T-cell (primary cell): ENCODE data around the gene NABP2. TPM values are rescaled to one million over a fixed set of nuclear protein-coding genes. Genes with fewer than 3 reads are reported as not detected.

ENCODE experiments used
- ATAC-seq, 4 experiments: fragments of 200-7000 bp in 3 of 4; fragments of 150-1000 bp in 1 of 4; cut with Tn5 transposase; replicated peaks in 1 of 4; 1 replicate in 3 of 4; 2 replicates in 1 of 4; pipeline ENCODE4 v1.10.0; 2021; ENCODE audit warnings: moderate library complexity in 3 of 4, mild to moderate bottlenecking in 2 of 4, moderate number of reproducible peaks in 1 of 4
- CTCF ChIA-PET, 2 donors: fragments of 300-600 bp; sonication (Branson Sonifier 250); formaldehyde crosslinking; loops; one replicate each; lab custom pipeline; 2022; ENCODE audit warnings: antibody characterized with exemption in 2 of 2; lab: Charles Lee
- POLR2A ChIA-PET, 2 donors: fragments of 300-600 bp; sonication (Branson Sonifier 250); formaldehyde crosslinking; loops; one replicate each; lab custom pipeline; 2022; ENCODE audit warnings: antibody characterized with exemption in 2 of 2; lab: Charles Lee
- DNase-seq, 35 experiments: peaks; one replicate each; pipeline versions ENCODE4 v3.0.0 to v3.0.0-alpha.2; 2013 to 2023
- H3K27ac ChIP-seq: one replicate; pipeline ENCODE4 v1.5.1; 2013; ENCODE audit warnings: low read length
- H3K27me3 ChIP-seq, 2 experiments: replicated peaks in 1 of 2; 1 replicate in 1 of 2; 2 replicates in 1 of 2; pipeline versions ENCODE4 v1.6.1 to v1.7.0; 2013; ENCODE audit warnings: low read length in 1 of 2, mixed read lengths in 1 of 2; ENCODE audit not compliant: control insufficient read depth in 2 of 2, insufficient read depth in 2 of 2; ENCODE audit errors: extremely low read depth in 1 of 2
- H3K36me3 ChIP-seq, 2 donors: 1 replicate in 1 of 2; 2 replicates in 1 of 2; pipeline versions ENCODE4 v1.6.1 to v1.7.0; 2013; ENCODE audit warnings: low read length in 1 of 2; ENCODE audit not compliant: control insufficient read depth in 2 of 2, insufficient read depth in 1 of 2; ENCODE audit errors: extremely low read depth in 1 of 2
- H3K4me1 ChIP-seq, 2 experiments: 1 replicate in 1 of 2; 2 replicates in 1 of 2; pipeline versions ENCODE4 v1.6.1 to v1.7.0; 2013; ENCODE audit warnings: low read length in 2 of 2, mixed read lengths in 1 of 2; ENCODE audit not compliant: insufficient read depth in 2 of 2, control insufficient read depth in 1 of 2; ENCODE audit errors: extremely low read depth in 1 of 2
- H3K4me3 ChIP-seq, 2 donors: 1 replicate in 1 of 2; 2 replicates in 1 of 2; pipeline versions ENCODE4 v1.5.1 to v1.7.0; 2013; ENCODE audit warnings: mild to moderate bottlenecking in 2 of 2, low read length in 1 of 2, moderate library complexity in 1 of 2; ENCODE audit not compliant: control insufficient read depth in 1 of 2; ENCODE audit errors: extremely low read depth in 1 of 2
- H3K9me3 ChIP-seq: 2 replicates; pipeline ENCODE4 v1.7.0; 2013
- H3K27ac Mint-ChIP-seq, 2 donors: one replicate each; pipeline ENCODE4 v1.8.0; 2020 to 2021; ENCODE audit warnings: mild to moderate bottlenecking in 2 of 2, mixed read lengths in 2 of 2
- H3K27me3 Mint-ChIP-seq, 2 donors: one replicate each; pipeline ENCODE4 v1.8.0; 2021 to 2022; ENCODE audit warnings: mixed read lengths in 2 of 2
- H3K36me3 Mint-ChIP-seq: one replicate; pipeline ENCODE4 v1.8.0; 2021; ENCODE audit warnings: mixed read lengths
- H3K4me1 Mint-ChIP-seq, 3 donors: one replicate each; pipeline ENCODE4 v1.8.0; 2020 to 2022; ENCODE audit warnings: mixed read lengths in 3 of 3, mild to moderate bottlenecking in 1 of 3
- H3K4me3 Mint-ChIP-seq, 3 donors: one replicate each; pipeline ENCODE4 v1.8.0; 2020 to 2022; ENCODE audit warnings: mild to moderate bottlenecking in 3 of 3, mixed read lengths in 3 of 3, moderate library complexity in 3 of 3
- H3K9me3 Mint-ChIP-seq, 3 donors: one replicate each; pipeline ENCODE4 v1.8.0; 2020 to 2022; ENCODE audit warnings: mixed read lengths in 3 of 3
- whole genome bisulfite sequencing: methylation state at CpG from one replicate; pipeline ENCODE4 v1.1.5; 2013; ENCODE audit warnings: missing lambda C conversion rate; ENCODE audit not compliant: insufficient coverage; 5-methylcytosine and 5-hydroxymethylcytosine counted together
- total RNA-seq, 35 experiments: library from RNA in 6 of 35; stranded (reverse) in 6 of 35; fragments of 120-200 nt in 1 of 35; gene quantifications; one replicate each; pipeline versions ENCODE4 v1.2.1 to v1.2.4 and lab custom pipeline; 2013 to 2026

The NABP2 gene
- total RNA-seq, 5 donors from 2014 or later (not counting 1 experiment from before 2014, with no cell fraction given): 11.8 to 19.1 (median 14.0) TPM

DNA sequence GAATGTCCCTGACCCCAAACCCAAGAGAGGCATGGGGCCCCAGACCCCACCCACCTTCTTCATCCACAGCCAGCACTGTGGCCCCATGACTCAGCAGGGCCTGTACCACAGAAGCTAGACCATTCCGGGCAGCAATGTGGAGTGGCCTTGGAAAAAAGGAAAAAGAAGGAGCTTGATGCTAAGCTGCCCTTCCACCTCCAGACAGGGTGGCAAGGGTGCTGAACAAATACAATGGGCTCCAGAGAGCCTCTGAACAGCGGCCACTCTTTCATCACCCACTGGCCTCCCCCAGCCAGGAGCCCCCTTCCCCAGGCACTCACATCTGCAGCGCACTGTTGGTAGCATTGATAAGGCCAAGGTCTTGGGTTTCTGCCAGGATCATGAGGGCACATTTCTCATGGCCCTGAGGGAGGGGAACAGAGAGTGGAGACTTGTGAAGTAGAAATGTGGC, 19.6 kb downstream of the NABP2 start:
- Histone ChIP-seq H3K27me3 (no peaks in the 10 kb centered on the region), H3K4me3 (no peak overlapping the region), H3K36me3 (peaks cover 42 to 86% of the 10 kb centered on the region in 2 donors), H3K9me3 (no peaks in the 10 kb centered on the region), H3K4me1 (peaks cover 0 to 2% of the 10 kb centered on the region in 2 experiments), H3K27ac (no peak overlapping the region)
- no peak for DNase-seq
- CTCF ChIA-PET: no interaction called here
- H3K36me3 Mint-ChIP-seq: peaks cover 40% of the 10 kb centered on the region
- H3K4me1 Mint-ChIP-seq: no peaks in the 10 kb centered on the region
- no peak overlapping the region for H3K4me3 Mint-ChIP-seq
- no peaks in the 10 kb centered on the region for H3K9me3 Mint-ChIP-seq
- H3K27ac Mint-ChIP-seq: no peak overlapping the region
- WGBS: no CpG with 5 or more reads among the region's 3 CpGs
- POLR2A ChIA-PET: interaction anchor here in 1 of 2 donors (0.6 kb wide), 1 partner anchor 473 kb away, joined by 5 read pairs; no protein-coding TSS in a partner anchor
- ATAC-seq: no peak
- no peaks in the 10 kb centered on the region for H3K27me3 Mint-ChIP-seq

DNA sequence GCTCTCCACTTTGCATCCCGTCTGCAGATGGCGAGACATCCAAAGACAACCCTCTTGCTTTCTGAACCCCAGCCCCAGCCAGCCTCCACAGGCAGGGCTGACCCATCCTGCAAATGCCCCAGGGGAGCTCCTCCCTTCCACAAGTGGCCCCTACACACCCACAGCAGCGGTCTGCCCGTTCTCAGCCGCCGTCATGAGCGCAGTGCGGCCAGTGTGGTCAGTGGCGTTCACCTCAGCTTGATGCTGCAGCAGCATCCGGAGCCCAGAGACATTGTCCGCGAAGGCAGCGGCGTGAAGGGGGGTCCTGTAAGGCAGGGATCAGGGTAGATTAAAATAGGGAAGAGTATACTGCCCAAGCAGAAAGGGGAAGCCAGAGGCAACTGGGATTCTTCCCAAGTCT, 20.4 kb downstream of the NABP2 start:
- peaks cover 44% of the 10 kb centered on the region for H3K36me3 Mint-ChIP-seq
- peaks cover 44 to 93% of the 10 kb centered on the region in 2 donors for H3K36me3 ChIP-seq

DNA sequence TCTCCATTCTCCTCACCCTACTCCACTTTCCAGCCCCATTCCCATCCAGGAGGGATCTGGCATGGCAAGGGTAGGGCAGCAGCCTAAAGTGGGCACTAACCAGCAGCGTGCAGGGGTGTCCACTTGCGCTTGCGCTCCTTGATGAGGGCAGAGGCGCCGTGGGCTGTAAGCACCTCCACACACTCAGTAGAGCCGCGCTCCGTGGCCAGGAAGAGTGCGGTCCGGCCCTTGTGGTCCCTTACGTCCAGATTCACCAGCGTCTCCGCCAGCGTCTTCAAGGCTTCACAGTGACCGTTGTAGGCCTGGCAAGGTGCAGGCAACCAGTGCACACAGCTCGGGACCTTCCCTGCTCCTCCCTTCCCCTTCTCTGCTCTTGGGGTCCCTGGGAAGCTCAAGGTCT, 23.8 kb downstream of the NABP2 start:
- H3K27me3 Mint-ChIP-seq: no peaks in the 10 kb centered on the region
- WGBS: 98% methylated on average over 10 of the region's 16 CpGs

More for the DNA sequence above, 20.4 kb downstream of the NABP2 start:
- ChIA-PET CTCF (no interaction called here), POLR2A (no interaction called here)
- no peaks in the 10 kb centered on the region for H3K4me1 Mint-ChIP-seq
- no peaks in the 10 kb centered on the region for H3K9me3 ChIP-seq
- no peak overlapping the region for H3K27ac ChIP-seq
- no peak for DNase-seq
- no peaks in the 10 kb centered on the region for H3K27me3 ChIP-seq
- WGBS: 97% methylated on average over 11 of the region's 14 CpGs
- H3K4me1 ChIP-seq: peaks cover 0 to 2% of the 10 kb centered on the region in 2 experiments
- H3K9me3 Mint-ChIP-seq: no peaks in the 10 kb centered on the region
- no peak overlapping the region for H3K27ac Mint-ChIP-seq
- no peaks in the 10 kb centered on the region for H3K27me3 Mint-ChIP-seq
- ATAC-seq: no peak
- no peak overlapping the region for H3K4me3 ChIP-seq
- H3K4me3 Mint-ChIP-seq: no peak overlapping the region

DNA sequence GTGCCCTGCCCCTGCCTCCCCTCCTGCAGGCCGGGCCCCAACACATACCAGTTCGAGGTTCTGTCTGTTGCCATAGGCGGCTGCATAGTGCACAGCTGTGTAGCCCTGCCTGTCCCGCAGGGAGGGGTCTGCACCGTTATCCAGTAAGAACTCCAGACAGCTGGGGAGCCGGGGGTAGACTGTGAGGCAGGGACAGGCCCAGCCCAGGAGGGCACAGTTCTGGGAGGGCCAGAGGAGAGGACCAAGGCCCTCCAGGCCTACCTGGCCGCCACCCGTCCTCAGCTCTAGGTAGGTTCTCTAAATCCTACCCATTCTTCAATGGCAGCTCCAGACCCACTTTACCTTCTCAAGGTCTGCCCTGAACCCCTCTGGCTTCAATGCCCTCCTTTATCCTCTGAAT, 24.6 kb downstream of the NABP2 start:
- peaks cover 30 to 89% of the 10 kb centered on the region in 2 donors for H3K36me3 ChIP-seq
- no peaks in the 10 kb centered on the region for H3K4me1 Mint-ChIP-seq
- no peak overlapping the region for H3K4me3 Mint-ChIP-seq
- H3K4me1 ChIP-seq: peaks cover 0 to 2% of the 10 kb centered on the region in 2 experiments
- no peaks in the 10 kb centered on the region for H3K27me3 ChIP-seq
- H3K36me3 Mint-ChIP-seq: peaks cover 47% of the 10 kb centered on the region
- ATAC-seq (no peak), DNase-seq (no peak)
- no peaks in the 10 kb centered on the region for H3K27me3 Mint-ChIP-seq
- no peak overlapping the region for H3K4me3 ChIP-seq
- H3K27ac ChIP-seq: no peak overlapping the region
- ChIA-PET CTCF (interaction anchor here (0.5 to 1.1 kb wide), 2 partner anchors 9 to 422 kb away, joined by 3 to 4 read pairs; no protein-coding TSS in a partner anchor), POLR2A (no interaction called here)
- H3K27ac Mint-ChIP-seq: no peak overlapping the region
- H3K9me3 Mint-ChIP-seq: no peaks in the 10 kb centered on the region
- 95% methylated on average over 7 of the region's 8 CpGs for WGBS
- no peaks in the 10 kb centered on the region for H3K9me3 ChIP-seq

More for the DNA sequence above, 23.8 kb downstream of the NABP2 start:
- no peak for ATAC-seq
- Histone ChIP-seq H3K27me3 (no peaks in the 10 kb centered on the region), H3K4me1 (peaks cover 0 to 2% of the 10 kb centered on the region in 2 experiments), H3K4me3 (no peak overlapping the region), H3K9me3 (no peaks in the 10 kb centered on the region), H3K36me3 (peaks cover 27 to 89% of the 10 kb centered on the region in 2 donors), H3K27ac (no peak overlapping the region)
- no peak for DNase-seq
- POLR2A ChIA-PET: interaction anchor here in 1 of 2 donors (0.7 kb wide), 1 partner anchor 31 kb away, joined by 4 read pairs; no protein-coding TSS in a partner anchor
- CTCF ChIA-PET: no interaction called here
- no peaks in the 10 kb centered on the region for H3K9me3 Mint-ChIP-seq
- H3K4me3 Mint-ChIP-seq: no peak overlapping the region
- peaks cover 44% of the 10 kb centered on the region for H3K36me3 Mint-ChIP-seq
- H3K27ac Mint-ChIP-seq: no peak overlapping the region
- H3K4me1 Mint-ChIP-seq: no peaks in the 10 kb centered on the region

DNA sequence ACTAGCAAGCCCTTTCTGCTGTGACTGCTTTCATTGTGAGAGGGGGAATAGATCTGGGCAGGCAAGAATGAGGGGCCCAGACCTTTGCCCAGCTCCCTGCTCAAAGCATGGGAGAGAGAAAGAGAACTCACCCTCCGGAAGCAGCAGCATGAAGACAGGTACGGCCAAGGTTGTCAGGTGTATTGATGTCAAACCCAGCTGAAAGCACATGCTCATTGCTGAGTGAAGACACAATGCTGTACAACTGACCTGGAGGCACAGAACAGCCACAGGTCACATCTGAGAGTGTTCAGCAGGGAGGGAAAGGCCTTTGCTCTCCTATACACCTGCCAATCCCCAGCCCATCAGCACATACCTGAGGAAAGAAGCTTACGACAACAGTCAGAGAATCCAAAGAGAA, 28.5 kb downstream of the NABP2 start:
- H3K36me3 ChIP-seq: peaks cover 17 to 77% of the 10 kb centered on the region in 2 donors
- H3K27ac Mint-ChIP-seq: no peak overlapping the region

DNA sequence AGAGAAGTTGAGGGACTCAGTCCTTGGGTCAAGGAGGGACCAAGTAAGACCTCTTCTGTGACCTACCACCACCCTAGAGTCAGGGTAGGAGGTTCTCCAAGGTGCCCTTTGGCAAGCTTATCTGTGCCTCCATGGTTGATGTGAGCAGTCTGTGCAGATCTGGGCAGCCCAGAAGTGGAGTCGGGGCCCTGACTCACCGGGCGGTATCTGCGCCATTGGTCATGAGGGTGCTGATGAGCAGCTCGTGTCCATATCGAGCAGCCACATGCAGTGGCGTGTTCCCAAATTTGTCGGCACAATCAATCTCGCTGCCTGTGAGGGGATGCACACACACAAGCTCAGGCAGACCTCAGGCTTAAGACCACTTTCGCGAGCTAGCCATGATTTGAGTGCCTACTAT, 28.9 kb downstream of the NABP2 start:
- H3K4me1 Mint-ChIP-seq: peaks cover 12 to 18% (median 16%) of the 10 kb centered on the region in 3 donors
- ChIA-PET POLR2A (no interaction called here), CTCF (interaction anchor here in 1 of 2 donors (1.3 kb wide), 1 partner anchor 211 kb away, joined by 3 read pairs; no protein-coding TSS in a partner anchor)
- H3K27me3 Mint-ChIP-seq: no peaks in the 10 kb centered on the region
- no peak overlapping the region for H3K4me3 Mint-ChIP-seq
- no peak for DNase-seq
- H3K9me3 ChIP-seq: no peaks in the 10 kb centered on the region
- H3K27ac ChIP-seq: no peak overlapping the region
- H3K4me3 ChIP-seq: no peak overlapping the region
- H3K9me3 Mint-ChIP-seq: no peaks in the 10 kb centered on the region
- H3K4me1 ChIP-seq: peaks cover 4 to 17% of the 10 kb centered on the region in 2 experiments
- no peak overlapping the region for H3K27ac Mint-ChIP-seq
- ATAC-seq: no peak
- H3K27me3 ChIP-seq: no peaks in the 10 kb centered on the region
- H3K36me3 Mint-ChIP-seq: peaks cover 44% of the 10 kb centered on the region
- H3K36me3 ChIP-seq: peaks cover 17 to 73% of the 10 kb centered on the region in 2 donors
- 97% methylated on average over 9 of the region's 11 CpGs for WGBS

More for the DNA sequence above, 28.5 kb downstream of the NABP2 start:
- no peak overlapping the region for H3K4me3 ChIP-seq
- ATAC-seq: no peak
- Mint-ChIP-seq H3K36me3 (peaks cover 46% of the 10 kb centered on the region), H3K9me3 (no peaks in the 10 kb centered on the region), H3K4me3 (no peak overlapping the region), H3K27me3 (no peaks in the 10 kb centered on the region), H3K4me1 (peaks cover 12 to 18% (median 16%) of the 10 kb centered on the region in 3 donors)
- DNase-seq: no peak
- H3K9me3 ChIP-seq: no peaks in the 10 kb centered on the region
- POLR2A ChIA-PET: no interaction called here
- WGBS: 94% methylated on average over 2 of the region's 3 CpGs
- H3K4me1 ChIP-seq: peaks cover 4 to 16% of the 10 kb centered on the region in 2 experiments
- H3K27me3 ChIP-seq: no peaks in the 10 kb centered on the region
- no peak overlapping the region for H3K27ac ChIP-seq
- CTCF ChIA-PET: interaction anchor here in 1 of 2 donors (1.3 kb wide), 1 partner anchor 212 kb away, joined by 3 read pairs; no protein-coding TSS in a partner anchor
